Stimulated activated CD8-positive, alpha-beta memory T cell treated with anti-CD3 and anti-CD28 coated beads, Interleukin-7, amount 100 ng/mL, for 48 hours (primary cell): ENCODE measurements around the gene UBE4B.
"Not testable (repeated sequence)": the region's sequence is repeated elsewhere in the genome, so short reads cannot be mapped to it uniquely, and the experiment has no call there.

Experiments
- DNase-seq, 2 donors: peaks; one replicate each; pipeline ENCODE4 v3.0.0-alpha.2; 2020; ENCODE audit warnings: low read depth in 1 of 2; ENCODE audit errors: extremely low read depth in 1 of 2

Gene UBE4B

DNA sequence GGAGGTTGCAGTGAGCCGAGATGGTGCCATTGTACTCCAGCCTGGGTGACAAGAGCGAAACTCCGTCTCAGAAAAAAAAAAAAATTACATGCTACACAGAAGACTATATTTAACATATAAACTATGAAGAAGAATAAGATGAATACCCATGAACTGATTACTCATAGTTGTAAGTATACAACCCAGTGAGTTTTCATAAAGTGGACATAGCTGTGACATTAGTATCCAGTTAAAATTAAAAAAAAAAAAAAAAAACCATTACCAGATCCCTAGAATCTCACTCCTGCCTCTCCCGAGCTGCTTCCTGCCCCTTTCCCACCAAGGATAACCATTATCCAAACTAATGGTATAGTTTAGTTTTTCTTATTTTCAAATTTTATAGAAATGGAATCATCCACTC, 37.4 kb downstream of the UBE4B start:
- no peak for DNase-seq

DNA sequence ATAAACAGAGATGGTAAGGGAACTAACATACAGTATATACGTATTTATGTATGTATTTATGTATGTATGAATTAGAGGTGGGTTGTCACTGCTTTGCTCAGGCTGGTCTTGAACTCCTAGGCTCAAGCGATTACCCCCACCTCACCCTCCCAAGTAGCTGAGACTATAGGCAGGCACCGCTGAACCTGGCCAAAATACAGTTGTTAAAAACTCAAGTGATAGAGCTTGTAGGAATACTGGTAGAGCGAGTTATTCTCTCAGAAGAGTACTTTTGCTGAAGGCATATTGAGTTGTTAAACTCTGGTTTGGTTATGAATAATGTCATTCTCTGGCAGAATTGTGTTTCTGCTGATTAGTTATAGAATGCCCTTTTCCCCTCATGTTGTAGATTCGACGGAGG, 38.9 kb downstream of the UBE4B start:
- no peak for DNase-seq

GRCh38 chr1:10073371-10073770, 40.6 kb downstream of the UBE4B start:
- not testable (repeated sequence) for DNase-seq

DNA sequence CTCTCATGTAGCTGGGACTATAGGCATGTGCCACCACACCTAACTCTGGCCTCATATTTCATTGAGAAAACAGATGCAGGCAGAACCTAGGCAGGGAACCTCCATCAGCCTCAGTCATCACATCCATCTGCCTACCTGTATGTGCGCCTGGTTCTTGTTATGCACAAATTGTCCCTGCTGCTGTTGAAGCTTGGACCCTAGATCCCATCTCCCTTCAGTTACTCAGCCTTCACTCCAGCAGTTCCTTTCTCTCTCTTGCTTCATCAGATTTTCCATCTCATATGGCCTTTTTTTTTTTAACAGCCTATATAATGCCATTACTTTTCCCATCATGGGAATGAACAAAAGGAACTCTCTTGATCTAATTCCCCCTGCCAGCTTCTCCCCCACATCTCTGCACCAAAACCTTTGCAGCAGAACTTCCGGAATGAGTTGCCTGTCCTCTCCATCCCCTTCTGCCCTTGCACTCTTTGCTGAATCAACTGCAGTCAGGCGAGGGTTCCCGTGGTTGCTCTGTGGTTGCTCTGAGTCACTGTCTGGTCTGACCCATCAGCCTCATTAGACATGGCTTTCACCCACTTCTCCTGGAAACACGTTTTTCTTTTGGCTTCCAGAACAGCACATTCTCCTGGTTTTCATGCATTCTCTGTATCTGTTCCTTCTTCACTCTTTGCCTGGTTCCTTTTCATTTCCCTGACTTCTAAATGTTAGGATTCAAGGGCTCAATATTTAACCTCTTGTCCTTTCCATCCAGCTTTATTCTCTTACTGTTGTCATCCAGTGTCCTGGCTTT, 41.5 kb downstream of the UBE4B start:
- DNase-seq: peak; percentile 43 to 71

- no peak for DNase-seq
Observed at GRCh38 chr1:10074852-10075730, 42.3 kb downstream of the UBE4B start.

- DNase-seq: no peak
Observed at GRCh38 chr1:10075732-10076131, 43.0 kb downstream of the UBE4B start.

DNA sequence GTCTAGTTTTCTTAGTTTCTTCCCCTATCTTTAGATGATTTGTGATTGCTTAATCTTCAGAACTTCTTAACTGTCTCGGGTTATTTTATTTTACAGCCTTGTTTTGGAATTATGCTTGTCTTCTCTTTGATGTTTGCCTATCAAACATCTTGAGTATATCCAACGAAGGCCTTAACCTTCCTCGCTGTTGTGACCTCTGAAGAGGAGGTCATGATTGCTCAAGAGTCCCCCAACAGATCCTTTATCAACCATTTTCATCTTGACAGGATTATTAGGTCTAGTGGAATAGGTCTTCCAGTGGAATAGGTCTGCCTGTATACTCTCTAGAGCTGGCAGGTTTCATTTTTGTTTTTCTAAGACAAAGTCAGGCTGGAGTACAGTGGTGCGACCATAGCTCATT, 45.7 kb downstream of the UBE4B start:
- no peak for DNase-seq

- DNase-seq: no peak
Observed at GRCh38 chr1:10080523-10080922, 47.8 kb downstream of the UBE4B start.

DNA sequence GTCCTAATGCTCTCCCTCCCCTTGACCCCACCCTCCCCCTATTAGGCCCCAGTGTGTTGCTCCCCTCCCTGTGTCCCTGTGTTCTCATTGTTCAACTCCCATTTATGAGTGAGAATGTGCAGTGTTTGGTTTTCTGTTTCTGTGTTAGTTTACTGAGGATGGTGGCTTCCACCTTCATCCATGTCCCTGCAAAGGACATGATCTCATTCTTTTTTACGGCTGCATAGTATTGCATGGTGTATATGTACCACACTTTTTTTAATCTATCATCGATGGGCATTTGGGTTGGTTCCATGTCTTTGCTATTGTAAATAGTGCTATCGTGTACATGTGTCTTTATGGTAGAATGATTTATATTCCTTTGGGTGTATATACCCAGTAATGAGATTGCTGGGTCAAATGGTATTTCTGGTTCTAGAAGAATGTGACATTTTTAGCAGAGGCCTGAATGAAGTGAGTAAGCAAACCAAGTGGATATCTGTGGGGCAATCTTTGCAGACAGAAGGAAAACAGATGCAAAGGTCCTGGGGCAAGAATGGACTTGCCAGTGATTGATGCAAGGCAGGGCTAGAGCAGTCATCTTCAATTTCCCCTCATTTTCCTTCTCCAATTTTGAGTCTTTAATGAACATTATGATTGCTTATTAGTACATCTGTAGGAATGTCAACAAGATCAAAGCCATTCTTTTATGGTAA, 50.2 kb downstream of the UBE4B start:
- DNase-seq: no peak

DNA sequence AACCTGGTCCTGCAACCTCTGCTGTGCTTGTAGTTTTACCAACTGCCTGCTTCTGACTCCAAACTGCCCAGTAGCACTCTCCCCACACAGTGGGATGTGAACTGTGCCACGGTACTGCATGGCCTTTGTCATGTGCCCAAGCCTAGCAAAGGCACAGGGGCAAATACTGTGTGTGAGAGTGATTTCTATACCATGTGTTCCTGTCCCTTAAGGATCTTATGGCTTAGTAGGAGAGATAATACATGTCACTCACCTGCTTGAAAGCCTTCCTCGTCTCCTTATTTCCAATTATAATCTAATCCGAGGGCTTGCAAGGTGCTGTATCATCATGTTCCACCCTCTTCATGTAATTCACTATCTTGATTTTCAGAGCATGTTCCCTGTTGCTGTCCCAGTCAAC, 51.3 kb downstream of the UBE4B start:
- DNase-seq: no peak

DNA sequence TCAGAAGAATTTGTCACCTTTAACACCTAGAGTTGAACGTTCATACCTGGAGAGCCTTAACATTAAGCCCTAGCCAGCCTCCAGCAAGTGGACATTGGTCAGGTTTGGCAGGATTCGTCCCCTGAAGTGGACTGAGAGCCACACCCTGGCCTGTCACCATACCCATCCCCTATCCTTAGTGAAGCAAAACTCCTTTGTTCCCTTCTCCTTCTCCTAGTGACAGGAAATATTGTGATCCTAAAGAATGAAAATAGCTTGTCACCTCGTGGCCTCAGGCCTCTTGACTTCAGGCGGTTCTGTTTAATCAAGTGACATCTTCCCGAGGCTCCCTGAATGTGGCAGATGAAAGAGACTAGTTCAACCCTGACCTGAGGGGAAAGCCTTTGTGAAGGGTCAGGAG, 52.3 kb downstream of the UBE4B start:
- no peak for DNase-seq

- DNase-seq: no peak
Observed at GRCh38 chr1:10087210-10087609, 54.5 kb downstream of the UBE4B start.

DNA sequence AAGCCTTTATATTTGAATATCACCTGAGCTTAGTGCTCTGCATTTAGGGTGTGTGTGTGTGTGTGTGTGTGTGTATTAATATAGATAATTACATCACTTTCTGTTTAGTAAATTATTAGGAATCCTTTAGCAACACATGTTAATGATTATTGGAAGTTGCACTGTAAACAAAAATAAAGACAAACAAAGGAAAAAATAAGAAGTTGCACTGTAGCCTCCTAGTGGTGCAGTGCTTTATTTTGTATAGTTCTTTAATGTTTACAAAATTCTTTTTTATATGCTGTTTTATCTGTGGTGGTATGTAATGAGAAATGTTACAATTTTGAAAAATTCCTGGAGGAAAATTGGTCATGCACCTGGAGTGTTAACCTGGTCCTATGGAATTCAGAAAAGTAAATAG, 69.2 kb downstream of the UBE4B start:
- no peak for DNase-seq

DNA sequence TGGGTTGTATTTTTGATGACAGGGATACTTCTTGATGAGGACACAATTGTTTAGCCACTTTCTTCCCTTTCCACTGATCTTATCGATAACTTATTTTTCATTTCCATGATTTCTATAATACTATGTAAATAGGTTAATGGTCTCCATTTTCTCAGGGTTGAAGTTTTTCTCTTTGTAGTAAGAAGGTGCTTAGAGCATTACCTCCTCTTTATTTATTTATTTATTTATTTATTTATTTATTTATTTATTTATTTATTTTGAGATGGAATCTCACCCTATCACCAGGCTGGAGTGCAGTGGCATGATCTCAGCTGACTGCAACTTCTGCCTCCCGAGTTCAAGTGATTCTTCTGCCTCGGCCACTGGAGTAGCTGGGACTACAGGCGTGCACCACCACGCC, 70.4 kb downstream of the UBE4B start:
- DNase-seq: no peak

DNA sequence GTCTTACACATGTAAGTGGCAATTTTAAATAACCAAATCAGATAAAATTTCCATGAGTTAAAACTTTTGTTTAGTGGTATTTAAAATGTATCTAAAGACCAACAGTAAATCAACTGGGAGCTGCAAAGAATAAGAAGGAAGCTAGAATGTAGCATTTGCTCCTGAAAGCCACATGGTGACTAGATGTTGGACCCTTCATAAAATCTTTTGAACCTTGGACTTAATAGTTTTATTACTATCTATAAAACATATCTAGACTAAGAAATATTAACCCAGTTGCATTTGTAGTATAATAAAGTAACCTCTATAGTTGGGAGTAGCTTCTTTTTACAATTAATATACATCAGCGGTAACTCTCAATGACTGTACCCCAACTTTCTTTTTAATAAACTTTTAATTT, 72.1 kb downstream of the UBE4B start:
- DNase-seq: no peak

GRCh38 chr1:10105484-10105883, 72.7 kb downstream of the UBE4B start:
- no peak for DNase-seq

GRCh38 chr1:10106241-10106640, 73.5 kb downstream of the UBE4B start:
- no peak for DNase-seq

- DNase-seq: no peak
Observed at GRCh38 chr1:10106756-10107475, 74.2 kb downstream of the UBE4B start.

DNA sequence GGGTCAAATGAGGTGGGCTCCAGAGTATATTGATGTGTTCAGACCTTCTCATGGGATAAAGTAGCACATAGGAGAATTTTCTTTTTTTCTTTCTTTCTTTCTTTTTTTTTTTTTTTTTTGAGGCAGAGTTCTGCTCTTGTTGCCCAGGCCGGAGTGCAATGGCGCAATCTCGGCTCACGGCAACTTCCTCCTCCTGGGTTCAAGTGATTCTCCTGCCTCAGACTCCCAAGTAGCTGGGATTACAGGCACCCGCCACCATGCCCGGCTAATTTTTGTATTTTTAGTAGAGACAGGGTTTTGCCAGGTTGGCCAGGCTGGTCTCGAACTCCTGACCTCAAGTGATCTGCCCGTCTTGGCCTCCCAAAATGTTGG, 74.7 kb downstream of the UBE4B start:
- not testable (repeated sequence) for DNase-seq

GRCh38 chr1:10108134-10108663, 75.4 kb downstream of the UBE4B start:
- no peak for DNase-seq
